K562 (cell line): ENCODE data around the gene CTIF. TPM values are rescaled to one million over a fixed set of nuclear protein-coding genes. Genes with fewer than 3 reads are reported as not detected.

Source experiments
- ATAC-seq: fragments of 200-7000 bp; cut with Tn5 transposase; 3 replicates; pipeline ENCODE4 v1.9.1; 2020; ENCODE audit warnings: moderate library complexity
- BruUV-seq: library from RNA; stranded (reverse); fragments of 400-500 nt; replicated peaks from 2 replicates; lab custom pipeline; 2021; lab: Mats Ljungman, UMichigan
- CTCF ChIA-PET: fragments of 300-600 bp; formaldehyde crosslinking; extraction: SDS; loops from one replicate; lab custom pipeline; 2021; ENCODE audit warnings: low intra/inter-chr PET ratio; lab: Yijun Ruan, JAX
- POLR2A ChIA-PET: fragments of 300-600, 350-650 bp; sonication (Branson Sonifier 250); formaldehyde crosslinking; extraction: SDS; loops from one replicate; lab custom pipeline; 2021; ENCODE audit warnings: antibody characterized with exemption, inconsistent platforms; lab: Yijun Ruan, JAX
- DNase-seq, 4 experiments: peaks; one replicate each; pipeline versions ENCODE4 v3.0.0 to v3.0.0-alpha.2; 2011 to 2018; ENCODE audit warnings: low spot score in 3 of 4, mixed read lengths in 3 of 4; ENCODE audit errors: extremely low read depth in 1 of 4
- FAIRE-seq: peaks from 2 replicates; lab custom pipeline; 2011; peaks lifted over from hg19 to GRCh38; lab: Jason Lieb, UNC
- H2AFZ ChIP-seq: 2 replicates; pipeline ENCODE4 v1.6.0; 2011; ENCODE audit warnings: low read depth, low read length, control low read depth, inconsistent platforms
- H3K27ac ChIP-seq: fragments of 200-600 bp; 3 replicates; pipeline ENCODE4 v1.8.0; 2011; ENCODE audit warnings: low read depth, mild to moderate bottlenecking, control low read depth, inconsistent platforms, low read length, moderate library complexity, mixed read lengths; ENCODE audit errors: extremely low read depth
- H3K27me3 ChIP-seq, 2 experiments: fragments of 300-600 bp in 1 of 2; 2 replicates in 1 of 2; 3 replicates in 1 of 2; pipeline versions ENCODE4 v1.6.0 to v1.8.0; 2011; ENCODE audit warnings: inconsistent platforms in 2 of 2, low read length in 2 of 2, mild to moderate bottlenecking in 1 of 2, mixed read lengths in 1 of 2, moderate library complexity in 1 of 2; ENCODE audit not compliant: control insufficient read depth in 2 of 2, insufficient read depth in 2 of 2
- H3K36me3 ChIP-seq: fragments of 300-600 bp; 3 replicates; pipeline ENCODE4 v1.8.0; 2011; ENCODE audit warnings: mild to moderate bottlenecking, low read length, inconsistent platforms; ENCODE audit not compliant: control insufficient read depth, insufficient read depth
- H3K4me1 ChIP-seq, 2 experiments: fragments of 200-600 bp in 1 of 2; replicated peaks in 1 of 2; 2 replicates in 1 of 2; 3 replicates in 1 of 2; pipeline versions ENCODE4 v1.5.1 to v1.8.0; 2011; ENCODE audit warnings: inconsistent platforms in 2 of 2, low read length in 2 of 2, mild to moderate bottlenecking in 1 of 2, mixed read lengths in 1 of 2, moderate library complexity in 1 of 2; ENCODE audit not compliant: control insufficient read depth in 2 of 2, insufficient read depth in 2 of 2
- H3K4me2 ChIP-seq: 2 replicates; pipeline ENCODE4 v1.6.1; 2011; ENCODE audit warnings: low read length, control low read depth, inconsistent platforms, mixed read lengths; ENCODE audit not compliant: insufficient read depth
- H3K4me3 ChIP-seq: fragments of 200-600 bp; sonication (generic), shearing (Covaris generic); 2 replicates; pipeline ENCODE4 v1.5.1; 2016; ENCODE audit warnings: control low read depth, inconsistent platforms
- H3K79me2 ChIP-seq: fragments of 200-600 bp; 3 replicates; pipeline ENCODE4 v1.8.0; 2011; ENCODE audit warnings: low read length, inconsistent platforms; ENCODE audit not compliant: control insufficient read depth, insufficient read depth
- H3K9ac ChIP-seq, 2 experiments: 2 replicates each; pipeline versions ENCODE4 v1.6.0 to v1.6.1; 2011; ENCODE audit warnings: low read depth in 2 of 2, low read length in 2 of 2, control low read depth in 1 of 2, inconsistent platforms in 1 of 2, mild to moderate bottlenecking in 1 of 2, mixed read lengths in 1 of 2; ENCODE audit not compliant: insufficient read depth in 1 of 2
- H3K9me1 ChIP-seq: one replicate; pipeline ENCODE4 v1.6.0; 2011; ENCODE audit warnings: inconsistent platforms, mild to moderate bottlenecking, low read length, moderate library complexity; ENCODE audit not compliant: control insufficient read depth, insufficient read depth
- H3K9me3 ChIP-seq: replicated peaks from 2 replicates; pipeline ENCODE4 v1.5.1; 2011; ENCODE audit warnings: low read depth, low read length, inconsistent platforms; ENCODE audit not compliant: control insufficient read depth, insufficient read depth
- H4K20me1 ChIP-seq: replicated peaks from 2 replicates; pipeline ENCODE4 v1.6.1; 2011; ENCODE audit warnings: low read length, inconsistent platforms, mixed read lengths; ENCODE audit not compliant: control insufficient read depth, insufficient read depth
- BDP1 ChIP-seq: IDR thresholded peaks from 3 replicates; pipeline ENCODE4 v1.6.1; 2011; ENCODE audit not compliant: insufficient read length, insufficient read depth
- CEBPB ChIP-seq: fragments of 450-650 bp; IDR thresholded peaks from 2 replicates; pipeline ENCODE4 v1.6.1; 2016; ENCODE audit warnings: missing genetic modification characterization, missing compliant biosample characterization
- CEBPG ChIP-seq, 3 experiments: fragments of 200-800 bp in 1 of 3; sonication (Bioruptor generic) in 1 of 3; sonication (generic) in 1 of 3; formaldehyde crosslinking in 1 of 3; IDR thresholded peaks in 2 of 3; conservative IDR thresholded peaks in 1 of 3; 2 replicates each; pipeline versions ENCODE4 v1.6.1 to v1.8.0; 2016 to 2022; ENCODE audit warnings: missing compliant biosample characterization in 2 of 3, missing genetic modification characterization in 2 of 3, mild to moderate bottlenecking in 1 of 3, missing genetic modification reagents in 1 of 3
- E2F8 ChIP-seq: fragments of 450-650 bp; IDR thresholded peaks from 2 replicates; pipeline ENCODE4 v1.7.1; 2018; ENCODE audit warnings: mild to moderate bottlenecking, low read depth; ENCODE audit not compliant: partially characterized antibody
- FOSL1 ChIP-seq: fragments of 200-800 bp; sonication (Bioruptor generic); conservative IDR thresholded peaks from 2 replicates; pipeline ENCODE4 v1.6.1; 2016; ENCODE audit warnings: missing genetic modification characterization, missing compliant biosample characterization
- GABPB1 ChIP-seq: sonication (generic); formaldehyde crosslinking; IDR thresholded peaks from 2 replicates; pipeline ENCODE4 v1.8.0; 2022; ENCODE audit warnings: mild to moderate bottlenecking, missing genetic modification reagents
- HSF4 ChIP-seq: fragments of 250-450 bp; sonication (Bioruptor Pico); IDR thresholded peaks from 2 replicates; pipeline ENCODE4 v2.1.2; 2022; ENCODE audit warnings: mild to moderate bottlenecking, moderate library complexity, borderline replicate concordance
- JUN ChIP-seq, 2 experiments: sonication (generic) in 1 of 2; formaldehyde crosslinking in 1 of 2; IDR thresholded peaks; 2 replicates each; pipeline versions ENCODE4 v1.6.1 to v1.8.0; 2012 to 2022; ENCODE audit warnings: borderline replicate concordance in 2 of 2, mild to moderate bottlenecking in 2 of 2, improper control_type of control experiment in 1 of 2, low read depth in 1 of 2, low read length in 1 of 2, missing genetic modification reagents in 1 of 2
- KDM4B ChIP-seq, 2 experiments: fragments of 450-650 bp in 1 of 2; sonication (generic) in 1 of 2; IDR thresholded peaks; 2 replicates each; pipeline ENCODE4 v1.6.1; 2016 to 2017; ENCODE audit warnings: borderline replicate concordance in 2 of 2, antibody characterized with exemption in 1 of 2, low read depth in 1 of 2, mild to moderate bottlenecking in 1 of 2
- NR4A1 ChIP-seq, 2 experiments: fragments of 250-450 bp in 1 of 2; fragments of 450-650 bp in 1 of 2; sonication (Bioruptor Pico) in 1 of 2; IDR thresholded peaks; 2 replicates each; pipeline versions ENCODE4 v1.4.0 to v1.6.1; 2016 to 2020; ENCODE audit warnings: mild to moderate bottlenecking in 2 of 2, missing compliant biosample characterization in 1 of 2, missing genetic modification characterization in 1 of 2, moderate library complexity in 1 of 2
- PHTF2 ChIP-seq: fragments of 250-450 bp; sonication (Bioruptor Pico); IDR thresholded peaks from 2 replicates; pipeline ENCODE4 v1.5.0; 2021; ENCODE audit warnings: mild to moderate bottlenecking
- SMARCC2 ChIP-seq: fragments of 450-650 bp; IDR thresholded peaks from 2 replicates; pipeline ENCODE4 v1.6.1; 2017; ENCODE audit warnings: antibody characterized with exemption, moderate library complexity, mild to moderate bottlenecking, low read depth
- TAF1 ChIP-seq: IDR thresholded peaks from 2 replicates; pipeline ENCODE4 v1.6.1; 2011; ENCODE audit warnings: mild to moderate bottlenecking, low read length, moderate library complexity; ENCODE audit not compliant: insufficient read depth, control insufficient read depth, severe bottlenecking; ENCODE audit errors: extremely low read depth
- TCF7L2 ChIP-seq: fragments of 150-350 bp; IDR thresholded peaks from 2 replicates; pipeline ENCODE4 v1.6.1; 2016; ENCODE audit warnings: low read depth, mild to moderate bottlenecking, low read length, moderate library complexity
- ZFX ChIP-seq: sonication (generic); formaldehyde crosslinking; IDR thresholded peaks from 2 replicates; pipeline ENCODE4 v1.8.0; 2022; ENCODE audit warnings: mild to moderate bottlenecking, missing genetic modification reagents, moderate library complexity
- ZNF253 ChIP-seq: fragments of 250-450 bp; sonication (Bioruptor Pico); conservative IDR thresholded peaks from 2 replicates; pipeline ENCODE4 v1.6.1; 2021; ENCODE audit warnings: mild to moderate bottlenecking
- ZNF584 ChIP-seq: fragments of 200-800 bp; sonication (Bioruptor generic); IDR thresholded peaks from 2 replicates; pipeline ENCODE4 v1.6.1; 2016; ENCODE audit warnings: low read depth, mild to moderate bottlenecking, missing genetic modification characterization, missing compliant biosample characterization
- WGBS: fragments of 100-300 bp; shearing (Covaris generic); methylation state at CpG from one replicate; pipeline ENCODE4 v1.1.6; 2016; ENCODE audit warnings: low coverage, mixed read lengths; ENCODE audit not compliant: insufficient coverage; ENCODE audit errors: missing lambda C conversion rate; 5-methylcytosine and 5-hydroxymethylcytosine counted together
- in situ Hi-C: fragments of 300-500 bp; cut with MboI; formaldehyde crosslinking; loops from 4 replicates; pipeline ENCODE4 v1.15.0; 2018; ENCODE audit warnings: inconsistent platforms, mixed read lengths
- intact Hi-C: fragments of 100-400 bp; cut with micrococcal nuclease; formaldehyde crosslinking; loops from 2 replicates; pipeline ENCODE4 v1.14.2; 2022
- polyA plus RNA-seq, 8 experiments: library from polyadenylated mRNA; depleted of rRNA in 4 of 8; stranded (reverse) in 5 of 8; unstranded in 3 of 8; fragments of >200 nt; fragmentation: Nextera tagmentation in 2 of 8; fragmentation: Illumina TruSeq in 1 of 8; extraction: Ambion mirVana in 2 of 8; extraction: Trizol in 1 of 8; gene quantifications; 2 replicates each; pipeline versions ENCODE4 v1.2.1 to v1.2.3, GENCODE V29; 2011 to 2014; ENCODE audit warnings: inconsistent platforms in 1 of 8, missing spikeins in 1 of 8
- total RNA-seq, 7 experiments: library from RNA; depleted of rRNA in 6 of 7; stranded (reverse); fragments of >200 nt in 6 of 7; fragmentation: Illumina TruSeq in 2 of 7; extraction: Trizol in 2 of 7; gene quantifications; 2 replicates each; pipeline versions ENCODE4 v1.2.1 to v1.2.3, GENCODE V29; 2011 to 2021; ENCODE audit warnings: low replicate concordance in 1 of 7

Gene CTIF
- total and polyA plus RNA-seq, 9 of the 15 experiments (the other 6 are each of a cell fraction or from before 2014, with no cell fraction given) = 0.17 to 11.5 (median 2.2) TPM

- TF ChIP-seq E2F8 (no peak), JUN (IDR thresholded peaks at IDR 0.05; ENCODE audit: borderline replicate concordance, low read depth, low read length) (no peak), JUN (CRISPR knock-in tag; IDR thresholded peaks at IDR 0.05; ENCODE audit: borderline replicate concordance) (no peak), ZFX (CRISPR knock-in tag) (no peak)
- TF ChIP-seq, all 486 proteins: peak for 0
Observed at GRCh38 chr18:48884306-48884705, 345.5 kb downstream of the CTIF start (continued).

GRCh38 chr18:48884771-48885170 is 345.9 kb downstream of the CTIF start:
- CTCF ChIA-PET = no interaction called here
- no peaks in the 10 kb centered on the region for H3K36me3 ChIP-seq
- no TSS peak for BruUV-seq
- no peak overlapping the region for H3K27ac ChIP-seq
- 25% methylated on average over 4 of the region's 4 CpGs for WGBS
- FAIRE-seq (no peak), DNase-seq (no peak), ATAC-seq (no peak)
- H2AFZ ChIP-seq = no peak overlapping the region
- intact Hi-C loops = no loop called here
- POLR2A ChIA-PET = interaction anchor here (0.8 kb wide), 1 partner anchor 9 kb away, joined by 3 read pairs; no protein-coding TSS in a partner anchor
- H3K9ac ChIP-seq = no peak overlapping the region
- H3K4me3 ChIP-seq = no peak overlapping the region
- in situ Hi-C loops = no loop called here
- H3K79me2 ChIP-seq = no peaks in the 10 kb centered on the region
- peaks cover 0 to 5% of the 10 kb centered on the region in 2 experiments; a peak in 2 of 5 replicates for H3K4me1 ChIP-seq
- no peaks in the 10 kb centered on the region for H3K9me1 ChIP-seq
- H4K20me1 ChIP-seq = no peaks in the 10 kb centered on the region
- no peaks in the 10 kb centered on the region for H3K27me3 ChIP-seq
- H3K4me2 ChIP-seq = no peak overlapping the region
- no peaks in the 10 kb centered on the region for H3K9me3 ChIP-seq
- TF ChIP-seq BDP1 (no peak), HSF4 (CRISPR knock-in tag) (no peak), GABPB1 (CRISPR knock-in tag) (no peak), SMARCC2 (no peak), CEBPG (CRISPR knock-in tag; IDR thresholded peaks at IDR 0.05) (no peak), CEBPG (tag; conservative IDR thresholded peaks at IDR 0.05 in 1 of 2, IDR thresholded peaks at IDR 0.05 in 1 of 2) (no peak), CEBPB (tag) (no peak), ZNF253 (CRISPR knock-in tag) (no peak), ZNF584 (CRISPR knock-in tag) (no peak), TCF7L2 (no peak), KDM4B (IDR thresholded peaks at IDR 0.05; ENCODE audit: borderline replicate concordance in 2 of 2, low read depth in 1 of 2) (no peak), ZFX (CRISPR knock-in tag) (no peak), TAF1 (no peak), FOSL1 (tag) (no peak), NR4A1 (CRISPR knock-in tag; IDR thresholded peaks at IDR 0.05) (no peak), NR4A1 (tag; IDR thresholded peaks at IDR 0.05) (no peak), PHTF2 (CRISPR knock-in tag) (no peak)
